Activated T-cell treated with anti-CD3 and anti-CD28 coated beads for 24 hours (primary cell): Measurements from ENCODE around the gene DUOX1.

Source experiments
- DNase-seq: peaks from one replicate; pipeline ENCODE4 v3.0.0-alpha.2; 2020; ENCODE audit warnings: low read depth

DUOX1 gene

DNA sequence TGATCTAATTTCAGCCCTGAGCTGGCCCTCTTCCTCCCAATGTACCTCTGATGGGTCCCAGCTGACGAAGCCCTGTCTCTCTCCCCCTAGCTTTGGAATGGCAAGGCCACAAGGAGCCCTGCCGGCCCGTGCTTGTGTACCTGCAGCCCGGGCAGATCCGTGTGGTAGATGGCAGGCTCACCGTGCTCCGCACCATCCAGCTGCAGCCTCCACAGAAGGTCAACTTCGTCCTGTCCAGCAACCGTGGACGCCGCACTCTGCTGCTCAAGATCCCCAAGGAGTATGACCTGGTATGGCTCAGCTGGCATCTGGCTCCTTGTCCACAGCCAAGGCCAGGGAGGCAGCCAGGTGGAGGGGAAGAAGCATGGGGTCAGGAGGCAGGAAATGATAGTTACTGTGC lies 14.2 kb downstream of the DUOX1 start:
- no peak for DNase-seq

DNA sequence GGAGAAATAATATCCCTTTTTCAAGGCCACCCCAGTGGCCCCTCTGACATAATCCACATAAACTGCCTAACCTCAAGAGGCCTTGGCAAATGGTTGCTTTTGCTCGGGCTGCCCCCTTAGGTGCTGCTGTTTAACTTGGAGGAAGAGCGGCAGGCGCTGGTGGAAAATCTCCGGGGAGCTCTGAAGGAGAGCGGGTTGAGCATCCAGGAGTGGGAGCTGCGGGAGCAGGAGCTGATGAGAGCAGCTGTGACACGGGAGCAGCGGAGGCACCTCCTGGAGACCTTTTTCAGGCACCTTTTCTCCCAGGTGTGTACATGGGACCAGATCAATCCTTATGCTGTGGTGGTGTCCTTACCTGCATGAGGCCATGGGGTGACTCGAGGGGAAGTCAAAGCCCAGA lies 15.0 kb downstream of the DUOX1 start:
- no peak for DNase-seq

DNA sequence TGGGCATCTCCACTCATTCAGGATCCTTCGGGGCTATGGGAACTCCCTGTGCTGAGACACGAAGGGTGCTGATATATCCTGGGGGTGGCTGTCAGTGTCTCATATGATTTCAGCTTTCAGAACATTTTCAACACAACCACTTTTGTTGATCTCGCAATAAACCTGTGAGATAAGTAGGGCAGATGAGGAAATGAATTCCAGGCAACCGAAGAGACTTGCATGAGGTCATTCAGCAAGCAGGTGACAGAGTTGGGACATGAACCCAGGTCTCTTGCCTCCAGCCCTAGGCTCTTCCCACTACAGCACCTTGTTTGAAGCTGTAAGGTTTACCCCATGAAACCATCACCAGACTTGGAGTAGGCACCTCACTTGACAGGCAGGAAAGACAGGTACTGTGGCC lies 16.6 kb downstream of the DUOX1 start:
- no peak for DNase-seq

DNA sequence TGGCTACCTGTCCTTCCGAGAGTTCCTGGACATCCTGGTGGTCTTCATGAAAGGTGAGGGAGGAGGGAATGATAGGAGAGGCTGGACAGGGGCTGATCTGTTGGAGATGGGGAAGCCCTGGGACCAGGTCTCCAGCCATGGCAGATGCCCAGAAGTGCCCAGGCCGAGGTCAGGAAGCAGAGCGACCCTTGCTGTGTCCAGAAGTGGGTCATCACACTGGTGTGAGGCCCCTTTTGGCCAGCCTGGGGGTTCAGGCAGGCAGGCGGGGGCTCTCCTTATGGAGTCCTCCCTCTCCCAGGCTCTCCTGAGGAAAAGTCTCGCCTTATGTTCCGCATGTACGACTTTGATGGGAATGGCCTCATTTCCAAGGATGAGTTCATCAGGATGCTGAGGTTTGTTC lies 17.8 kb downstream of the DUOX1 start:
- DNase-seq, result no peak

DNA sequence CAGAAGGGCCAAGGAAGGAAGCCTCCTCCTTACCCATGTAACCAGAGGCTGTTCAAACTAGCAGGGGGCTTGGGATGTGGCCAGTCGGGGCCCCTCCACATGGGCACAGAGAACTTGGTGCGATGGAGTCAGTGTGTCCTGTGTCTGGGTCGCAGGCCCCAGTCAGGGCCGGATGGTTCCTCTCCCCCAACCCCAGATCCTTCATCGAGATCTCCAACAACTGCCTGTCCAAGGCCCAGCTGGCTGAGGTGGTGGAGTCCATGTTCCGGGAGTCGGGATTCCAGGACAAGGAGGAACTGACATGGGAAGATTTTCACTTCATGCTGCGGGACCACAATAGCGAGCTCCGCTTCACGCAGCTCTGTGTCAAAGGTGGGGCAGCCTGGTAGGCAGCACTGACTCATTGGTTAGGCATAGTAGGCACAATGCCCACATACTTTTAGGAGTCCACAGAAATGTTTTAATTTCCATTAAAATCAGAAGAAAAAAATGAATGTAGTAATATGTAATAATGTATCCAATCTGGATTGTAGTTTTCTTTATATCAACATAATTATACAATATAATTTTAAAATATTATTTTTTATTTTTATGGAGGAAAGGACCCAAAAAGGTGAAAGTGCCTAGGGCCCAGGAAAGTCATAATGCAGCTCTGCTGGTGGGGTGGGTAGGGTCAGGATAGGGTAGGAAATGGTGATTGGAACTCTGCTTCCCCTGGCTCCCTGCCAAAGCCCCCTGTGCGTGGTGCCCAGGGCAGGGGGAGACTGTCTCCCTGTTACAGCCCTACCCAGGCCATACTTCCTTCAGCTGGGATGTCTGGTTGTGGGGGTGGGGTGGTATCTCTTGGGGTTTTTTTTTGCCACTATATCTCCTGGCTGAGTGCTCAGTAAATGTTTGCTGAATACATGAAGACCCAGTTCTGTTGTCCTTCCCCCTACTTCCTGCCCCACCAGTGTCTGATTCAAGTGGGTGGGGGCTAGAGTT lies 18.6 kb downstream of the DUOX1 start:
- no peak for DNase-seq

DNA sequence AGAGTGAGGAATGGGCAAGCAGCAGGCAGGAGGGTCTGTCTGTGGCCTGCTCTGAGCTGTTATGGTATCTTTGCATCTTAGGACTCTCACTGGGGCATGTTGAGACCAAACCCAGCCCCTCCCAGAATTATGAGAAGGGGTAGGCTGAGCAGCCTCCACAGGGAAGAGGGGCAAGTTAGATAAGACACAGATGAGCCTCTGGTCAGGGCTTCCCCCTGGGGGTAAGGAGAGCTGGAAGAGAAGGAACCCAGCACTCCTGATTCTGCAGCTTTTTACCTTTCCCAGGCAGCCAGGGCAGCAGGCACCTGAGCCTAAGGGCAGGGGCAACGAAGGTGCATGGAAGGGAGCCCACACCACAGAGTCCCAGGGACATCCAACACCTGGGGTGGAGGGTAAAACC lies 19.3 kb downstream of the DUOX1 start:
- no peak for DNase-seq

DNA sequence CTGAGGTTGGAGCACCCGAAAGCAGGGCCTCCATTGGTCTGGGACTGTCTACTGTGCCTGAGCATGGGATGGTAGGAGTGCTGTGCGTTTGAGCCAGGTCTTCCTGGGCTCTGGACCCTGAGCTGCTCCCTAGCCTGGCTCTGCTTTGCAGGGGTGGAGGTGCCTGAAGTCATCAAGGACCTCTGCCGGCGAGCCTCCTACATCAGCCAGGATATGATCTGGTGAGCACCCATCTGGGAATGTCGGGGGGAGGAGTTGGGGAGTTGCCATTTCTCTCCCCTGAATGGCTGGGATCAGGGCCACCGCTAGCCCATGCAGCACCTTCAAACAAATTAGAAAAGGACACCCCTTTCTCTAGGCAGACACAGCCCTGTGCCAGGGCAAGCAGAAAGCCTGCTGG lies 20.7 kb downstream of the DUOX1 start:
- no peak for DNase-seq

DNA sequence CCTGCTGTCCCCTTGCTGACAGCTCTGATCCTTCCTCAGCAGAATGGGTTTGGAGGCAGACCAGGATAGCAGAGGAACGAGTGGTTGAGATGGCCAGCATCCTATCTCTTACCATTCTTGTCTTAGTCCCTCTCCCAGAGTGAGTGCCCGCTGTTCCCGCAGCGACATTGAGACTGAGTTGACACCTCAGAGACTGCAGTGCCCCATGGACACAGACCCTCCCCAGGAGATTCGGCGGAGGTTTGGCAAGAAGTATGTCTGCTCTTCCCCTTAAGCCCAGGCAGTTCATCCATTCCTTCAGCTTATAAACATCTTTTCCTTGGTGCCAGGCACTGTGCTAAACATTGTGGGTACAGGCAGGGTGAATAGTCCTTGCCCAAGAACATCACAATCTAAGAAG lies 21.2 kb downstream of the DUOX1 start:
- DNase-seq, result no peak

DNA sequence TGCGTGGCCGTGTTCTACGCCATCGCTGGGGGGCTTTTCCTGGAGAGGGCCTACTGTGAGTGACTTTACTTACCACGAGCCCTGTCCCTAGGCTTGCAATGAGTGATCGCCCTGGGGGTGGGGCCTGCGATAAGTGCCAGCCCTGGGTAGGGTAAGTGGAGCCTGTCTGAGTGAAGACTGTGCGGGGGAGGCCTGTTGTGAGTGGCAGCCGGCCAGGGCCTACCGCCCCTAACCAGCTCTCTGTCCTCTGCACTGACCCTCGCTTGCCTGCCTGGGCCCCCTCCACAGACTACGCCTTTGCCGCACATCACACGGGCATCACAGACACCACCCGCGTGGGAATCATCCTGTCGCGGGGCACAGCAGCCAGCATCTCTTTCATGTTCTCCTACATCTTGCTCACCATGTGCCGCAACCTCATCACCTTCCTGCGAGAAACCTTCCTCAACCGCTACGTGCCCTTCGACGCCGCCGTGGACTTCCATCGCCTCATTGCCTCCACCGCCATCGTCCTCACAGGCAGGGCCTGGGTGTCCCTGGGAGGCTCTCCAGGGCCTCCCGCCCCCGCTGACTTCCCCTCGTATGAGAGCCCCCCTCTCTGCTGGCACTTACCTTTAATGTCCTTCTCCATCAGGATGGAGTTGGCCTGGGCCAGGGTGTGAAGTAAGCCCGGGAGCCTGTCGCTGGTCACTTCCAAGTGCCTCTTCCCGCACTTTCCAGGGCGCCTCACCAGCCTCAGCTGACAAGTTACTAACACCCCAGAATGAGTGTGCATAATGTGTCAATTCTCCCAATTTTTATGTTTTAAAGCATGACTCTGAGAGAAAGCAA lies 22.4 kb downstream of the DUOX1 start:
- DNase-seq, result no peak

DNA sequence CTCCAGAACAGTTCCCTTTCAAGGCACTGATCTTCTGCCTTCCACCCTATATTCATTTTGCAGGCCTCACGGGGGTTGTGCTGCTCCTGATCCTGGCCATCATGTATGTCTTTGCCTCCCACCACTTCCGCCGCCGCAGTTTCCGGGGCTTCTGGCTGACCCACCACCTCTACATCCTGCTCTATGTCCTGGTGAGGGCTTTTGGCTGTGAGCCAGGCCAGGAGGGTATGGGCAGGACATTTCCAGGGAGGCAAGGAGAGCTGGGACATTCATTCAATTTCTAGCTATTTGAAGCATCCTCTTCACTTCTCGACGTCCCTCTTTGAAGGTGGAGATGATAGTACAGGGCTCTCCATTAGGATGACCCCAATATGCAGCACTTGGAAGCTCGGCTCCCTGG lies 25.9 kb downstream of the DUOX1 start:
- DNase-seq, result no peak

DNA sequence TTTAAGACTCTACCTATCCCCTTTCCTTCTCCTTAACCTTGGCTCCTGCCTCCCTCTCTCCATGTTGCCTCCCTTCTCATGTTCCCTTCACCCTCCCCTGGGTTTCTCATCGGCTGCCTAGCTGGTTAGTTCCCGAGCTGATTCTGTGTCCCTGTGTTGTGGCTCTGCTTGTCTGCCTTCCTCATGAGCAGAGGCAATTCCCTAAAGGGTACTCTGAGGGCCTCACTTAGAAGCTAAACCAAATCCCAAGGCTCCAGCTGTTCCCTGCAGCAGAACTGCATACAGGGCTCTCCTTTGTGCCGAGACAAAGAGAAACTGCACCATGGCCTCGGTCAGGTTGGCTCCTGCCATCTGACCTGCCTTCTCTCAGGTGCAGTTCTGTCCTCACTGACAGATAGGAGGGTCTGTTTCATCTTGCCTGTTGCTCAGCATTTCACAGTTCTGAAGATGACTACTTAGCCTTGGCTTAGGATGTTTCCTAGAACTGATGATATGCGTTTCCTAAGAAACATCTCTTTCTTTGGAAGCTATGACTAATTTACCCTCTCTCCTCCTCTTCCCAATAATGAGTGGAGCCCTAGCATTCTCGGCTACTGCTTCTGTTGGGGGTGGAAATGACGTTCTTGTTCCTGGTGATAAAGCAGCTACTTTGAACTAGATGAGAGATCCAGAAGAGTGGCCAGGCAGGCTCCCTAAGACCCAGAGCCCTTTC lies 27.1 kb downstream of the DUOX1 start:
- DNase-seq, result no peak

DNA sequence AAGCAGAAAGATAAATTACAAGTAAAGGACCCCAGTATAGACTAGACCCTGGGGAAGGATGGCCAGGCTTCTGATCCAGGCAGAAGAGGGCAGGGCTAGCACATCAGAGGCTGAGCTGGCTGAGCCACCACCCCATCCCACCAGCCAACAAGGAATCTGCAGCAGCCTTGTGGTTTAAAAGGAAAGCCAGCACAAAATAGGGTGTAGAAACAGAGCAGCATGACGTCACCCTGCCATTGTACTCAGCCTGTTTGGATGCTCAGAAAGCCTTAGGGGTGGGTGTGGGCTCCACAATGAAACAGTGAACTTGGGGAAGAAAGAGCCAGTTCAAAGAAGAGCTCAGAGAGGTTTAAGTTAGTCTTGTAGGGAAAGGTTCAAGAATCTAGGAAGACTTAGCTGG lies 28.2 kb downstream of the DUOX1 start:
- DNase-seq, result no peak

DNA sequence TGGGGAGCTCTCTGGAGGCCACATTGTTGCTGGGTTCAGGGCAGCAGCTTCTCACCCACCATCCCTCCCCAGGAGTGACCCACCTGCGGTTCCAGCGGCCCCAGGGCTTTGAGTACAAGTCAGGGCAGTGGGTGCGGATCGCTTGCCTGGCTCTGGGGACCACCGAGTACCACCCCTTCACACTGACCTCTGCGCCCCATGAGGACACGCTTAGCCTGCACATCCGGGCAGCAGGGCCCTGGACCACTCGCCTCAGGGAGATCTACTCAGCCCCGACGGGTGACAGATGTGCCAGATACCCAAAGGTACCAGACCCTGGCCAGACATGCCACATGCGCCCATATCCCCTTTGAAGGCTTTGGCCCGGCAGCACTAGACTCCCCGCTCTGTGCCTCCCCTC lies 31.9 kb downstream of the DUOX1 start:
- DNase-seq, result no peak

DNA sequence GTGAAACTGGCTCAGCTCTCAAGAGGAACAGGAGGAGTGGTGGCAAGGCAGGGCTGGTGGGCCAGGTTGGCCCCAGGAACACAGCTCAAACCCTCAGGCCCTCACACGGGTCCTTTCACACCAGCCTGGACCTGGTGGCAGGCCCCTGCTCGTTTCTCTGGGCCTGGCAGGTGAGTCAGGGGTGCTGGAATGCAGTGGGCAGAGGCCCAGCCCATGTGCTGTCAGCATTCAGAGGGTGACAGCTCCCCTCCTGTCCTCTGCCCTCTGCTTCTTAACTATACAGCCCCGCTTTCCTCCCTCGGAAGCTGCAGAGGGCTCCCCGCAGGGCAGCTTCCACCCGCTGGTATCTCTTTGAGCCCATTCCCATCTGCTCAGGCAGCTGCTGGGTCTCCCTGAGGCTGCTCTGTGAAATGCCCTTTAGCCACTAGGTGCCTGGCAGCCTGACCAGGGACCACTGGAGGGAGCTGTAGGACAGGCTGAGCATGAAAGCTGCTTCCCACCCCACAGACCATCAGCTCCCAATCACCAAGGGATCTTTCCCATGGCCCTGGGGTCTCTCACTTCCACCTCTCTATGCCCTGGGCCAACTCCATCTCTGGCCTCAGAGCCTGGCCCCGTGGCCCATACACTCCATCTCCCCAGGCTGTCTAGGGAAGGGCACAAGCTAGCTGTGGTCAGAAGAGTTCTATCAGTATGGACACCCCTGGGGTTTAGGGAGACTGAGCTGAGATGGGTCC lies 33.1 kb downstream of the DUOX1 start:
- DNase-seq, result peak; percentile 54

DNA sequence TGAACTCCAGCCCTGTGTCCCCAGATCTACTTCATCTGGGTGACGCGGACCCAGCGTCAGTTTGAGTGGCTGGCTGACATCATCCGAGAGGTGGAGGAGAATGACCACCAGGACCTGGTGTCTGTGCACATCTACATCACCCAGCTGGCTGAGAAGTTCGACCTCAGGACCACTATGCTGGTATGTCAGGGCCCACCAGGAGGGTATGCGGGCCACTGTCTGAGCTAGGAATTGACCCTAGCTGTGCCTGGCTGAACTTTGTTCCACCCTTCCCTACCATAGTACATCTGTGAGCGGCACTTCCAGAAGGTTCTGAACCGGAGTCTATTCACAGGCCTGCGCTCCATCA lies 33.7 kb downstream of the DUOX1 start:
- DNase-seq, result no peak

DNA sequence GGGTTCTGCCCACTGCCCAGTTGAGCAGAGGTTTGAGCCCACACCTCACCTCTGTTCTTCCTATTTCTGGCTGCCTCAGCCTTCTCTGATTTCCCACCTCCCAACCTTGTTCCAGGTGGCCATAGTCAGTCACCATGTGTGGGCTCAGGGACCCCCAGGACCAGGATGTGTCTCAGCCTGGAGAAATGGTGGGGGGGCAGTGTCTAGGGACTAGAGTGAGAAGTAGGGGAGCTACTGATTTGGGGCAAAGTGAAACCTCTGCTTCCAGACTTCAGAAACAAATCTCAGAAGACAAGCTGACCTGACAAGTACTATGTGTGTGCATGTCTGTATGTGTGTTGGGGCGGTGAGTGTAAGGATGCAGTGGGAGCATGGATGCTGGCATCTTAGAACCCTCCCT lies 35.1 kb downstream of the DUOX1 start:
- DNase-seq, result no peak

DNA sequence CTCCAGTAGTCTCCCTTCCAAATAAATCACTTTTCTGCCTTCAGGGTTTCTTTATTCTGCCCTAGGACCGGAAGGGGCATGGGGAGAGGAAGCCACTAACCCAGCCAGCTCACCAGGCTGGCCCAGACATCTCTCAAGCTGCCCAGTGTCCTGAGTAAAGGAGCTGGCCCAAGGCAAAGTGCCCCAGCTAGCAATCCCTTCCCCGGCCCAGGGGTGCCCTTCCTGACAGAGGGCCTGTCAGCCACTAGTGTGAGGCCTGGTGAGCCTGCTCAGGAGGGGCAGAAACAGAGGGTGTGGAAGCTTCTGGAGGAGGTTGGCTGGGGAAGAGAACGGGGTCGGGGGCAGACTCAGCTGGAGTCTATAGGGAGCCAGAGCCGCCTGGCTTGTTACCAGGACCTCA lies 35.7 kb downstream of the DUOX1 start:
- no peak for DNase-seq

DNA sequence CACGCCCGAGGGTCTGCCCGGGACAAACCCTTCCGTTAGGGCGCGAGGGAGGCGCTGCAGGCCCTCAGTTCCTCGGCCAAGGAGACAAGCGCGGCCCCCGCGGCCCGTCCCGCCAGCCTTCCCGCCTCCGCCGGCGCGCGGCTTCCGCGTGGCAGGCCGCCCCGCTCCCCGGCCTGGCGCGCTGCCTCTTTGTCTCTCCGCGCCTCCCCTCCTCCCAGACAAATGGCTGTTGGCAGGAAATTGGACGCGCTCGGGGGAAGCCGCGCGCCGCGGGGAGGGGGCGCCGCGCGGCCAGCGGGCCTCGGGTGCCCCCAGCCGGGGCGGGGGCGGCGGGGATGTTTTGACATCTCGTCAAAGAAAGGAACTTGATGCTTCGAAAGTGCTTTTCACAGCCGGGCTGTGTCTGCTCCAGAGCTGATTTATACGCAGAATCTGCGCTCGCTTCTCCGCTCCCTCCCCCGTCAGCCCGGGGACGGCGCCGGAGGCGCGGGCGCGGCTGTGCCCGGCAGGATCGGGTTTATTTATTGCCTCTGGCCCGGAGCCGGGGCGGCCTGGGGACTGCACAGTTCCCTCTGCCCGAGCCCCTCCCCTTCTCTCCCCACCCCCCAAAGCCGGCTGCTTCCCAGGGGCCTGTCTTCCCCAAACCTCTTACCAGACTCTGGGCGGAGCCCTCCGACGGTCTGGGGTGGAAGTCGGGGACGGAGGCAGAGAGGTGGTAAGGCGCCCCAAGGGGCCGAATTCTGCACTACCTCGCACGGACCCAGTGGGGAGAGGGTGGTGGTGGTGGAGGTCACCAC lies 37.2 kb downstream of the DUOX1 start:
- DNase-seq, result peak; percentile 74

DNA sequence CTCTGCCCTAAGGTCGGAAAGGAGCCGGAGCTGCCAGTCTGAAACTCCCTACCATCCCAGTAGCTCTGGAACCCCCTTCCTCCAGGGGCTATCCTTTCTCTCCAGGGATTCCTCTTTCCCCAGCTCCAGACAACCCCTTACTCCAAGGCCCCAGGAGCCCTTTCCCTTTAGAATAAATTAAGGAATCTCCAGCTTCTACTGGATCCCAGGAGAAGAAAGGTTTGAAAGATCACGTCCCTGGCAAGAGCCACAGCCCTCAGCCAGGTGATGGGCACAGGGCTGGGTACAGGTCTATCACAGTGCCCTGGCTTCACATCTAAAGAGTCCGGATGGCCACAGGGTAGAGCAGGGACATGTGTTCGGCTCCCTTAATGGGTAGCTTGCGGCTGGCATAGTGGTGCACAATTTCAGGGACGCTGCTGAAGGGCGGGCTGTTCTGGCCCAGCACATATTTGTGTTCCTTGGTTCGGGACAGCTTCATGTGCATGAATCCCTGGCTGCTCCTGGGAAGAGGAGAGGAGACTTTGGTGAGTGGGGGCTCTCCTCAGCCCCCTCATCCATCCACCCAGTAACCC lies 37.9 kb downstream of the DUOX1 start:
- no peak for DNase-seq

DNA sequence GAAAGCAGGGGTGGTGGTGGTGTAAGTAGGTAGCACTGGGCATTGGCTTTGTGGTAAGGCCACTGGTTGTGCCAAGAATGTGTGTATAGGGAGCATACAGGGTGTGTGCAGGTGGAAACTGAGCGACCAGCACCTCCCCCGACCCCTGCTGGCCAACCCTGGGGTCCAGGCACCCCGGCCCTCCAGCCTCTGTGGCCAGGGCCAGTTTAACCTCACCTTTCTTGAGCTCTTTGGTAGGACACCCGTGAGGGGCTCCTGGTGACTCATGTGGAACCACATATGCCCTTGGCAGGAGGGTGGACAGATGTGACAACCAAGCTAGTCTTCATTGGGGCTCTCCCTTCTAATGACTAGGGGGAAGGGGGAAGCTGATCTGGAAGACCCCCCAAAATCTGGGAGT lies 38.5 kb downstream of the DUOX1 start:
- no peak for DNase-seq
